ENCODE data around the gene ARHGEF1. TPM values are rescaled to one million over a fixed set of nuclear protein-coding genes. Genes with fewer than 3 reads are reported as not detected.

Gene ARHGEF1
- total RNA-seq, 1 donor from 2014 or later, result 27.9 TPM

- DNase-seq (ENCODE audit: low read depth in 2 of 2), result no peak
Observed at GRCh38 chr19:41956621-41957020, 73.6 kb downstream of the ARHGEF1 start.

Other genes starting within 250 kb of the ARHGEF1 start
- gene CEACAM7, start 194.9 kb upstream of the ARHGEF1 start, total RNA-seq, result 0.39 and 3.9 TPM in 2 replicates
- not detected in 2 replicates for gene CEACAM5, start 174.6 kb upstream of the ARHGEF1 start, total RNA-seq
- not detected in 2 replicates for gene CEACAM6, start 127.7 kb upstream of the ARHGEF1 start, total RNA-seq
- gene CEACAM3, start 86.6 kb upstream of the ARHGEF1 start, total RNA-seq, result not detected in 2 replicates
- not detected in 2 replicates for gene LYPD4, start 38.5 kb upstream of the ARHGEF1 start, total RNA-seq
- gene DMRTC2, start 38.1 kb upstream of the ARHGEF1 start, total RNA-seq, result not detected in 2 replicates
- gene RPS19, start 22.9 kb upstream of the ARHGEF1 start, total RNA-seq, result 398 and 471 TPM in 2 replicates
- 0.13 and 0.25 TPM in 2 replicates for gene CD79A, start 5.9 kb upstream of the ARHGEF1 start, total RNA-seq
- not detected in 2 replicates for gene ERFL, start 45.3 kb downstream of the ARHGEF1 start, total RNA-seq
- 104 and 137 TPM in 2 replicates for gene RABAC1, start 76.1 kb downstream of the ARHGEF1 start, total RNA-seq
- gene ATP1A3, start 111.0 kb downstream of the ARHGEF1 start, total RNA-seq, result under 0.01 TPM in 1 of 2 replicates, not detected in the other
- under 0.01 TPM in 1 of 2 replicates, not detected in the other for gene GRIK5, start 187.0 kb downstream of the ARHGEF1 start, total RNA-seq
- 8.0 and 13.4 TPM in 2 replicates for gene ZNF574, start 193.0 kb downstream of the ARHGEF1 start, total RNA-seq
- gene POU2F2, start 249.3 kb downstream of the ARHGEF1 start, total RNA-seq, result 0.26 and 1.0 TPM in 2 replicates

Data from dermis microvascular lymphatic vessel endothelial cell (primary cell).